Measurements from ENCODE around the gene CORO2A.

DNA sequence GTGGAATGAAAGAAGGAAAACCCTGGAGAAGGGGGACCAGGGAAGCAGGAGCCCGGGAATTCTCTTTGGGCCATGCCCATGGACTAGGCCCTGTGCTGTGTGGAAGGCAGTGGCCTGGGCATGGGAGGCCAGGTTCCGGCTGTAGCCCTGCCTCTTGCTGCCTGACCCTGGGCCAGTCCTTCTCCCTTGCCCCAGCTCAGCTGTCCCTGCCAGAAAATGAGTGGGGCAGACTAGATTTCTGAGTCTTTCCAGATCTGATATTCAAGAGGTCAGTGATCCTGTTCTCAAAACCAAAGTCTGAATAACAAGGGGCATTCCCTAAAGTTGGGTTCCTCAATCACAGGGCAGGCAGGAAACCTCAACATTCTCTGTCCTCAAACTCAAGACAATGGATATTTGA is 24.8 kb upstream of the CORO2A start:
- TF ChIP-seq, protein P1, sequence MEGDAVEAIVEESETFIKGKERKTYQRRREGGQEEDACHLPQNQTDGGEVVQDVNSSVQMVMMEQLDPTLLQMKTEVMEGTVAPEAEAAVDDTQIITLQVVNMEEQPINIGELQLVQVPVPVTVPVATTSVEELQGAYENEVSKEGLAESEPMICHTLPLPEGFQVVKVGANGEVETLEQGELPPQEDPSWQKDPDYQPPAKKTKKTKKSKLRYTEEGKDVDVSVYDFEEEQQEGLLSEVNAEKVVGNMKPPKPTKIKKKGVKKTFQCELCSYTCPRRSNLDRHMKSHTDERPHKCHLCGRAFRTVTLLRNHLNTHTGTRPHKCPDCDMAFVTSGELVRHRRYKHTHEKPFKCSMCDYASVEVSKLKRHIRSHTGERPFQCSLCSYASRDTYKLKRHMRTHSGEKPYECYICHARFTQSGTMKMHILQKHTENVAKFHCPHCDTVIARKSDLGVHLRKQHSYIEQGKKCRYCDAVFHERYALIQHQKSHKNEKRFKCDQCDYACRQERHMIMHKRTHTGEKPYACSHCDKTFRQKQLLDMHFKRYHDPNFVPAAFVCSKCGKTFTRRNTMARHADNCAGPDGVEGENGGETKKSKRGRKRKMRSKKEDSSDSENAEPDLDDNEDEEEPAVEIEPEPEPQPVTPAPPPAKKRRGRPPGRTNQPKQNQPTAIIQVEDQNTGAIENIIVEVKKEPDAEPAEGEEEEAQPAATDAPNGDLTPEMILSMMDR (IDR thresholded peaks at IDR 0.05; ENCODE audit: borderline replicate concordance, extremely low read depth, low read length, poor library complexity, severe bottlenecking), result no peak
- no peak for TF ChIP-seq EZH2 (IDR thresholded peaks at IDR 0.05; ENCODE audit: borderline replicate concordance, low read depth, low read length, severe bottlenecking)
